ENCODE measurements around the gene MLXIP.

- no peak for TF ChIP-seq EZH2 (IDR thresholded peaks at IDR 0.05)
- TF ChIP-seq POLR2AphosphoS5 (IDR thresholded peaks at IDR 0.05; ENCODE audit: borderline replicate concordance, low read depth, low read length) = no peak
- TF ChIP-seq FOXP2 (optimal IDR thresholded peaks at IDR 0.05; ENCODE audit: control extremely low read depth, extremely low read length, insufficient read depth) = no peak
These were observed 20.8 kb upstream of the MLXIP start for GRCh38 chr12:122057769-122058168.

Data from SK-N-MC (cell line).